HCT116 (cell line): ENCODE data around the gene TMEM54. TPM values are rescaled to one million over a fixed set of nuclear protein-coding genes. Genes with fewer than 3 reads are reported as not detected.

ENCODE experiments used
- ATAC-seq: fragments of 200-7000 bp; cut with Tn5 transposase; 2 replicates; pipeline ENCODE4 v1.9.1; 2020; ENCODE audit warnings: mild to moderate bottlenecking, moderate library complexity
- BruUV-seq: library from RNA; stranded (reverse); fragments of 400-500 nt; replicated peaks from 2 replicates; lab custom pipeline; 2021; lab: Mats Ljungman, UMichigan
- CTCF ChIA-PET: fragments of 300-600 bp; sonication (Branson Sonifier 250); formaldehyde crosslinking; loops from one replicate; lab custom pipeline; 2021; ENCODE audit warnings: antibody characterized with exemption; lab: Charles Lee
- POLR2A ChIA-PET: fragments of 300-600, 350-600 bp; sonication (Branson Sonifier 250); formaldehyde crosslinking; loops from one replicate; lab custom pipeline; 2021; ENCODE audit warnings: antibody characterized with exemption; lab: Charles Lee
- RAD21 ChIA-PET, 2 experiments: fragments of 300-600 bp; sonication (Branson Sonifier 250); formaldehyde crosslinking; loops; one replicate each; lab custom pipeline; 2023; ENCODE audit warnings: low total read pairs in 2 of 2; ENCODE audit not compliant: uncharacterized antibody in 2 of 2, unreplicated experiment in 2 of 2, low non-redundant PET in 1 of 2; lab: Charles Lee
- DNase-seq: peaks from one replicate; pipeline ENCODE4 v3.0.0-alpha.2; 2010; ENCODE audit warnings: low read depth, low spot score
- H2AFZ ChIP-seq: fragments of 200-600 bp; shearing (Covaris generic), sonication (generic); 2 replicates; pipeline ENCODE4 v1.6.1; 2017; ENCODE audit warnings: low read depth, mixed run types, mixed read lengths, antibody characterized with exemption, low read length; ENCODE audit not compliant: poor library complexity, severe bottlenecking
- H3K27ac ChIP-seq: 2 replicates; pipeline ENCODE4 v1.5.1; 2012; ENCODE audit warnings: low read depth, low read length
- H3K27me3 ChIP-seq: fragments of 200-600 bp; sonication (generic); 2 replicates; pipeline ENCODE4 v1.6.1; 2016; ENCODE audit warnings: mixed run types, low read length, mixed read lengths; ENCODE audit not compliant: insufficient read depth
- H3K36me3 ChIP-seq, 2 experiments: fragments of 200-500 bp in 1 of 2; fragments of 200-600 bp in 1 of 2; sonication (Bioruptor generic) in 1 of 2; sonication (generic) in 1 of 2; 2 replicates each; pipeline versions ENCODE4 v1.5.1 to v1.6.1; 2014 to 2016; ENCODE audit warnings: low read length in 2 of 2, inconsistent platforms in 1 of 2, mixed read lengths in 1 of 2, mixed run types in 1 of 2; ENCODE audit not compliant: insufficient read depth in 2 of 2, control insufficient read depth in 1 of 2
- H3K4me1 ChIP-seq, 2 experiments: fragments of 200-600 bp in 1 of 2; sonication (generic) in 1 of 2; 2 replicates each; pipeline versions ENCODE4 v1.5.1 to v1.6.1; 2012 to 2017; ENCODE audit warnings: low read length in 2 of 2, inconsistent platforms in 1 of 2, mild to moderate bottlenecking in 1 of 2, mixed read lengths in 1 of 2, mixed run types in 1 of 2, moderate library complexity in 1 of 2; ENCODE audit not compliant: insufficient read depth in 2 of 2, control insufficient read depth in 1 of 2
- H3K4me2 ChIP-seq: fragments of 200-600 bp; sonication (generic); 2 replicates; pipeline ENCODE4 v1.6.1; 2017; ENCODE audit warnings: mixed run types, low read length, mixed read lengths
- H3K4me3 ChIP-seq, 2 experiments: fragments of 200-600 bp in 1 of 2; sonication (generic) in 1 of 2; replicated peaks in 1 of 2; 2 replicates each; pipeline ENCODE4 v1.5.1; 2011 to 2016; ENCODE audit warnings: low read length in 2 of 2, control low read depth in 1 of 2, low read depth in 1 of 2, mild to moderate bottlenecking in 1 of 2, mixed read lengths in 1 of 2, mixed run types in 1 of 2
- H3K79me2 ChIP-seq: fragments of 200-600 bp; sonication (generic); 2 replicates; pipeline ENCODE4 v1.6.1; 2017; ENCODE audit warnings: mild to moderate bottlenecking, mixed run types, low read length, moderate library complexity, mixed read lengths; ENCODE audit not compliant: insufficient read depth
- H3K9ac ChIP-seq: fragments of 200-600 bp; sonication (generic); 2 replicates; pipeline ENCODE4 v1.6.1; 2016; ENCODE audit warnings: low read length, mixed read lengths
- H3K9me2 ChIP-seq: fragments of 200-600 bp; sonication (generic), shearing (Covaris generic); 2 replicates; pipeline ENCODE4 v1.6.1; 2017; ENCODE audit warnings: mixed run types, mild to moderate bottlenecking, moderate library complexity; ENCODE audit not compliant: insufficient read depth
- H3K9me3 ChIP-seq, 2 experiments: fragments of 200-500 bp in 1 of 2; fragments of 200-600 bp in 1 of 2; sonication (Bioruptor generic) in 1 of 2; sonication (generic) in 1 of 2; 2 replicates each; pipeline ENCODE4 v1.6.1; 2014 to 2017; ENCODE audit warnings: low read length in 2 of 2, mixed read lengths in 2 of 2, inconsistent platforms in 1 of 2, low read depth in 1 of 2, mild to moderate bottlenecking in 1 of 2, mixed run types in 1 of 2, moderate library complexity in 1 of 2; ENCODE audit not compliant: control insufficient read depth in 1 of 2, insufficient read depth in 1 of 2
- H4K20me1 ChIP-seq: fragments of 200-600 bp; sonication (generic), shearing (Covaris generic); 2 replicates; pipeline ENCODE4 v1.6.1; 2017; ENCODE audit warnings: mixed run types, mild to moderate bottlenecking, moderate library complexity; ENCODE audit not compliant: insufficient read depth
- CEBPB ChIP-seq: IDR thresholded peaks from 2 replicates; pipeline ENCODE4 v1.6.1; 2012; ENCODE audit warnings: low read depth
- EZH2phosphoT487 ChIP-seq: fragments of 200-600 bp; IDR thresholded peaks from 2 replicates; pipeline ENCODE4 v1.6.1; 2018; ENCODE audit warnings: antibody characterized with exemption, borderline replicate concordance
- JUND ChIP-seq: IDR thresholded peaks from 2 replicates; pipeline ENCODE4 v1.6.1; 2012
- POLR2A ChIP-seq: IDR thresholded peaks from 2 replicates; pipeline ENCODE4 v1.7.0; 2011; ENCODE audit warnings: borderline replicate concordance; ENCODE audit not compliant: insufficient read depth, insufficient read length; ENCODE audit errors: extremely low read depth
- SIN3A ChIP-seq: IDR thresholded peaks from 2 replicates; pipeline ENCODE4 v1.6.1; 2012; ENCODE audit warnings: low read depth
- SRF ChIP-seq: IDR thresholded peaks from 2 replicates; pipeline ENCODE4 v1.6.1; 2012; ENCODE audit warnings: low read depth
- TCF7L2 ChIP-seq: IDR thresholded peaks from 2 replicates; pipeline ENCODE4 v1.7.0; 2011; ENCODE audit warnings: borderline replicate concordance, inconsistent platforms; ENCODE audit not compliant: insufficient read depth, insufficient read length; ENCODE audit errors: extremely low read depth
- ZFX ChIP-seq: fragments of 450-650 bp; IDR thresholded peaks from 2 replicates; pipeline ENCODE4 v1.6.1; 2017
- intact Hi-C: fragments of 100-400 bp; cut with micrococcal nuclease; formaldehyde crosslinking; loops from 2 replicates; pipeline ENCODE4 v1.10.0; 2022
- total RNA-seq: library from RNA; stranded (reverse); gene quantifications from one replicate; pipeline ENCODE4 v1.2.1, GENCODE V29; 2021; ENCODE audit not compliant: unreplicated experiment
- TF ChIP-seq, protein P1 (sequence below): IDR thresholded peaks from 2 replicates; pipeline ENCODE4 v1.6.1; 2012
- TF ChIP-seq, protein P2 (sequence below): IDR thresholded peaks from 2 replicates; pipeline ENCODE4 v1.6.1; 2012; ENCODE audit warnings: low read depth
- TF ChIP-seq, protein P3 (sequence below), 3 experiments: fragments of 200-600 bp in 1 of 3; sonication (generic) in 1 of 3; IDR thresholded peaks in 2 of 3; conservative IDR thresholded peaks in 1 of 3; 2 replicates each; pipeline ENCODE4 v1.5.1; 2012 to 2017; ENCODE audit warnings: low read depth in 2 of 3, low read length in 2 of 3, antibody characterized with exemption in 1 of 3, borderline replicate concordance in 1 of 3, control low read depth in 1 of 3, mild to moderate bottlenecking in 1 of 3, mixed read lengths in 1 of 3, mixed run types in 1 of 3, moderate library complexity in 1 of 3; ENCODE audit not compliant: insufficient read depth in 1 of 3
- TF ChIP-seq, protein P4 (sequence below): IDR thresholded peaks from 2 replicates; pipeline ENCODE4 v1.6.1; 2011; ENCODE audit warnings: mild to moderate bottlenecking, low read length, moderate library complexity; ENCODE audit not compliant: insufficient replicate concordance; ENCODE audit errors: extremely low read depth
- TF ChIP-seq, protein P5 (sequence below): IDR thresholded peaks from 2 replicates; pipeline ENCODE4 v1.6.1; 2012

TMEM54 gene
- total RNA-seq, 1 experiment from 2014 or later: 121 TPM

DNA sequence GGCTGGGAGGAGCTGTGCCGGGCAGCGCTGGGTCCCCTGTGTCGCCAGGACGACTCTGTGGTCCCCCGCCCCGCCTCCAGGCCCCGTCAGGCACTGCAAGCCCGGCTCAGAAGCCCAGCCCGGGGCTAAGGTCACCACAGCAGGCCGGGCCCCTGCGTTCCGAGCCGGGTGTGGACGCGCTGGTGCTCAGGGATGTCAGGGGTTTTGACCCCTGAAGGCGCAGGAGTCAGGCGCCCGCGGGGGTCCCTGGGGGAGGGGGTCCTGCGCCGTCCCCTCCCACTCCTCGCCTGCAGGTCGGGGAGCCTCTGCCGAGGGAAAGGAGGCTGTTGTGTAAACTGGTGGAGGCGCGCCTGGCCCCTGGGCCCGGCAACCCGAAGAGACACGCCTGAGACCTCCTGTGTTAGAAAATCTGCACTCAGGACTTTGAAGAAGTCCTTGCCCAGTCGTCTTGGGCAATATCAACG is 23.7 kb upstream of the TMEM54 start:
- ChIA-PET CTCF (no interaction called here), RAD21 (no interaction called here), POLR2A (no interaction called here)
- no peak overlapping the region for H3K4me3 ChIP-seq
- TF ChIP-seq SIN3A (no peak), JUND (no peak), SRF (no peak), EZH2phosphoT487 (no peak), ZFX (no peak), CEBPB (no peak), TCF7L2 (no peak), POLR2A (no peak)
- TF ChIP-seq, protein P1, sequence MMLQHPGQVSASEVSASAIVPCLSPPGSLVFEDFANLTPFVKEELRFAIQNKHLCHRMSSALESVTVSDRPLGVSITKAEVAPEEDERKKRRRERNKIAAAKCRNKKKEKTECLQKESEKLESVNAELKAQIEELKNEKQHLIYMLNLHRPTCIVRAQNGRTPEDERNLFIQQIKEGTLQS: no peak
- TF ChIP-seq, protein P2, sequence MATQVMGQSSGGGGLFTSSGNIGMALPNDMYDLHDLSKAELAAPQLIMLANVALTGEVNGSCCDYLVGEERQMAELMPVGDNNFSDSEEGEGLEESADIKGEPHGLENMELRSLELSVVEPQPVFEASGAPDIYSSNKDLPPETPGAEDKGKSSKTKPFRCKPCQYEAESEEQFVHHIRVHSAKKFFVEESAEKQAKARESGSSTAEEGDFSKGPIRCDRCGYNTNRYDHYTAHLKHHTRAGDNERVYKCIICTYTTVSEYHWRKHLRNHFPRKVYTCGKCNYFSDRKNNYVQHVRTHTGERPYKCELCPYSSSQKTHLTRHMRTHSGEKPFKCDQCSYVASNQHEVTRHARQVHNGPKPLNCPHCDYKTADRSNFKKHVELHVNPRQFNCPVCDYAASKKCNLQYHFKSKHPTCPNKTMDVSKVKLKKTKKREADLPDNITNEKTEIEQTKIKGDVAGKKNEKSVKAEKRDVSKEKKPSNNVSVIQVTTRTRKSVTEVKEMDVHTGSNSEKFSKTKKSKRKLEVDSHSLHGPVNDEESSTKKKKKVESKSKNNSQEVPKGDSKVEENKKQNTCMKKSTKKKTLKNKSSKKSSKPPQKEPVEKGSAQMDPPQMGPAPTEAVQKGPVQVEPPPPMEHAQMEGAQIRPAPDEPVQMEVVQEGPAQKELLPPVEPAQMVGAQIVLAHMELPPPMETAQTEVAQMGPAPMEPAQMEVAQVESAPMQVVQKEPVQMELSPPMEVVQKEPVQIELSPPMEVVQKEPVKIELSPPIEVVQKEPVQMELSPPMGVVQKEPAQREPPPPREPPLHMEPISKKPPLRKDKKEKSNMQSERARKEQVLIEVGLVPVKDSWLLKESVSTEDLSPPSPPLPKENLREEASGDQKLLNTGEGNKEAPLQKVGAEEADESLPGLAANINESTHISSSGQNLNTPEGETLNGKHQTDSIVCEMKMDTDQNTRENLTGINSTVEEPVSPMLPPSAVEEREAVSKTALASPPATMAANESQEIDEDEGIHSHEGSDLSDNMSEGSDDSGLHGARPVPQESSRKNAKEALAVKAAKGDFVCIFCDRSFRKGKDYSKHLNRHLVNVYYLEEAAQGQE: no peak
- TF ChIP-seq, protein P3, sequence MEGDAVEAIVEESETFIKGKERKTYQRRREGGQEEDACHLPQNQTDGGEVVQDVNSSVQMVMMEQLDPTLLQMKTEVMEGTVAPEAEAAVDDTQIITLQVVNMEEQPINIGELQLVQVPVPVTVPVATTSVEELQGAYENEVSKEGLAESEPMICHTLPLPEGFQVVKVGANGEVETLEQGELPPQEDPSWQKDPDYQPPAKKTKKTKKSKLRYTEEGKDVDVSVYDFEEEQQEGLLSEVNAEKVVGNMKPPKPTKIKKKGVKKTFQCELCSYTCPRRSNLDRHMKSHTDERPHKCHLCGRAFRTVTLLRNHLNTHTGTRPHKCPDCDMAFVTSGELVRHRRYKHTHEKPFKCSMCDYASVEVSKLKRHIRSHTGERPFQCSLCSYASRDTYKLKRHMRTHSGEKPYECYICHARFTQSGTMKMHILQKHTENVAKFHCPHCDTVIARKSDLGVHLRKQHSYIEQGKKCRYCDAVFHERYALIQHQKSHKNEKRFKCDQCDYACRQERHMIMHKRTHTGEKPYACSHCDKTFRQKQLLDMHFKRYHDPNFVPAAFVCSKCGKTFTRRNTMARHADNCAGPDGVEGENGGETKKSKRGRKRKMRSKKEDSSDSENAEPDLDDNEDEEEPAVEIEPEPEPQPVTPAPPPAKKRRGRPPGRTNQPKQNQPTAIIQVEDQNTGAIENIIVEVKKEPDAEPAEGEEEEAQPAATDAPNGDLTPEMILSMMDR (IDR thresholded peaks at IDR 0.05 in 2 of 3, conservative IDR thresholded peaks at IDR 0.05 in 1 of 3; ENCODE audit: borderline replicate concordance in 1 of 3, insufficient read depth in 1 of 3, low read depth in 2 of 3, low read length in 2 of 3): no peak
- TF ChIP-seq, protein P4, sequence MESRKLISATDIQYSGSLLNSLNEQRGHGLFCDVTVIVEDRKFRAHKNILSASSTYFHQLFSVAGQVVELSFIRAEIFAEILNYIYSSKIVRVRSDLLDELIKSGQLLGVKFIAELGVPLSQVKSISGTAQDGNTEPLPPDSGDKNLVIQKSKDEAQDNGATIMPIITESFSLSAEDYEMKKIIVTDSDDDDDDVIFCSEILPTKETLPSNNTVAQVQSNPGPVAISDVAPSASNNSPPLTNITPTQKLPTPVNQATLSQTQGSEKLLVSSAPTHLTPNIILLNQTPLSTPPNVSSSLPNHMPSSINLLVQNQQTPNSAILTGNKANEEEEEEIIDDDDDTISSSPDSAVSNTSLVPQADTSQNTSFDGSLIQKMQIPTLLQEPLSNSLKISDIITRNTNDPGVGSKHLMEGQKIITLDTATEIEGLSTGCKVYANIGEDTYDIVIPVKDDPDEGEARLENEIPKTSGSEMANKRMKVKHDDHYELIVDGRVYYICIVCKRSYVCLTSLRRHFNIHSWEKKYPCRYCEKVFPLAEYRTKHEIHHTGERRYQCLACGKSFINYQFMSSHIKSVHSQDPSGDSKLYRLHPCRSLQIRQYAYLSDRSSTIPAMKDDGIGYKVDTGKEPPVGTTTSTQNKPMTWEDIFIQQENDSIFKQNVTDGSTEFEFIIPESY: no peak
- TF ChIP-seq, protein P5, sequence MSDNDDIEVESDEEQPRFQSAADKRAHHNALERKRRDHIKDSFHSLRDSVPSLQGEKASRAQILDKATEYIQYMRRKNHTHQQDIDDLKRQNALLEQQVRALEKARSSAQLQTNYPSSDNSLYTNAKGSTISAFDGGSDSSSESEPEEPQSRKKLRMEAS: no peak
- no peaks in the 10 kb centered on the region for H3K36me3 ChIP-seq
- no peak overlapping the region for H2AFZ ChIP-seq
- no peaks in the 10 kb centered on the region for H4K20me1 ChIP-seq
- H3K9me2 ChIP-seq: no peaks in the 10 kb centered on the region
- BruUV-seq: no TSS peak
- H3K27ac ChIP-seq: no peak overlapping the region
- no peaks in the 10 kb centered on the region for H3K27me3 ChIP-seq
- ATAC-seq (no peak), DNase-seq (no peak)
- no peaks in the 10 kb centered on the region for H3K4me1 ChIP-seq
- intact Hi-C loops: no loop called here
- H3K79me2 ChIP-seq: no peaks in the 10 kb centered on the region
- H3K4me2 ChIP-seq: no peak overlapping the region
- no peaks in the 10 kb centered on the region for H3K9me3 ChIP-seq
- H3K9ac ChIP-seq: no peak overlapping the region
